8988T (cell line): ENCODE data around the gene TRIM54.

Experiments used
- DNase-seq: peaks from one replicate; pipeline ENCODE4 v3.0.0; 2011

Gene TRIM54

GRCh38 chr2:27281855-27282559, at the start of gene TRIM54:
TSS of gene TRIM54 (plus strand) at chr2:27282429. CDS start at chr2:27282732, 303 bp downstream.
- no peak for DNase-seq

DNA sequence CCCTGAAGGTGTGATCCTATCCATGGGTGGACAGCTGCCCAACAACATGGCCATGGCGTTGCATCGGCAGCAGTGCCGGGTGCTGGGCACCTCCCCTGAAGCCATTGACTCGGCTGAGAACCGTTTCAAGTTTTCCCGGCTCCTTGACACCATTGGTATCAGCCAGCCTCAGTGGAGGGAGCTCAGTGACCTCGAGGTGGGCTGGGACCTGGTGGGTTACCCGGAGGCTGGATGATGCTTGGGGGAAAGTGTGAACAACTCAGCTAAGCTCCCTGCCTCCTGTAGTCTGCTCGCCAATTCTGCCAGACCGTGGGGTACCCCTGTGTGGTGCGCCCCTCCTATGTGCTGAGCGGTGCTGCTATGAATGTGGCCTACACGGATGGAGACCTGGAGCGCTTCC, 48.9 kb upstream of the TRIM54 start:
- no peak for DNase-seq

- no peak for DNase-seq
Measured at GRCh38 chr2:27236136-27236535, 46.1 kb upstream of the TRIM54 start.

- no peak for DNase-seq
Measured at GRCh38 chr2:27236626-27237025, 45.6 kb upstream of the TRIM54 start.

DNA sequence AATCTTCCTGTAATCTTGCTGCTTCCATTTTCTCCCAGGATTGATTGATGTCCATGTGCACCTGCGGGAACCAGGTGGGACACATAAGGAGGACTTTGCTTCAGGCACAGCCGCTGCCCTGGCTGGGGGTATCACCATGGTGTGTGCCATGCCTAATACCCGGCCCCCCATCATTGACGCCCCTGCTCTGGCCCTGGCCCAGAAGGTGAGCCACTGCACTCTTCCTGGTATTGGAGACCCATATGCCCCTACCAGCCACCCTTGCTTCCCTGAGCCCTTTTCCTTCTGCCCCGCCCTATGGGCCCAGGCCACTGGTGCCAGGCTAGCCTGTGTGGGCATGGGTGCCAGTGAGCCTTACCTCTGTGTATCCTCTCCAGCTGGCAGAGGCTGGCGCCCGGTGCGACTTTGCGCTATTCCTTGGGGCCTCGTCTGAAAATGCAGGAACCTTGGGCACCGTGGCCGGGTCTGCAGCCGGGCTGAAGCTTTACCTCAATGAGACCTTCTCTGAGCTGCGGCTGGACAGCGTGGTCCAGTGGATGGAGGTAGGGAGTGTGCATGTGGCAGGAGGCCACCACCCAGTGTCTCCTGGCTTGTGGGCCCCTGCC, 44.8 kb upstream of the TRIM54 start:
- no peak for DNase-seq

GRCh38 chr2:27238976-27239375, 43.3 kb upstream of the TRIM54 start:
- DNase-seq: no peak

DNA sequence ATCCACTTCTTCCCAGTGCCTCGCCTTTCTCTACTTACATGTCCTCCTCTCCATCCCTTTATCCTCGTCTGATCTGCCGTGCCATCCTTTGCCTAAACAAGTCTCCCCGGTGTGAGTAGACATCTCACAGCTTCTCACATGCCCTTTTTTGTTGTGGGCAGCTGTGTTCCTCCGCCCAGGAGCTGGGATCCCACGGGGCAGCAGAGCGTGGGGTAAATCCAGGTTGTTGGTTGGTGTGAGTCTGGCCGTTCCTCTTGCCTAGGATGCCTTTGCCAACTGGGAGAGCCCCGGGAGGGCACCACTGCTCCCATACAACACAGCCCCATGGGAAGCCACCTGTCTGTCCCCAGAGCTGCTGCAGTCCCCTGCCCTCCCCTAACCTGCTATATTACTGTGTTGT, 41.8 kb upstream of the TRIM54 start:
- DNase-seq: no peak

DNA sequence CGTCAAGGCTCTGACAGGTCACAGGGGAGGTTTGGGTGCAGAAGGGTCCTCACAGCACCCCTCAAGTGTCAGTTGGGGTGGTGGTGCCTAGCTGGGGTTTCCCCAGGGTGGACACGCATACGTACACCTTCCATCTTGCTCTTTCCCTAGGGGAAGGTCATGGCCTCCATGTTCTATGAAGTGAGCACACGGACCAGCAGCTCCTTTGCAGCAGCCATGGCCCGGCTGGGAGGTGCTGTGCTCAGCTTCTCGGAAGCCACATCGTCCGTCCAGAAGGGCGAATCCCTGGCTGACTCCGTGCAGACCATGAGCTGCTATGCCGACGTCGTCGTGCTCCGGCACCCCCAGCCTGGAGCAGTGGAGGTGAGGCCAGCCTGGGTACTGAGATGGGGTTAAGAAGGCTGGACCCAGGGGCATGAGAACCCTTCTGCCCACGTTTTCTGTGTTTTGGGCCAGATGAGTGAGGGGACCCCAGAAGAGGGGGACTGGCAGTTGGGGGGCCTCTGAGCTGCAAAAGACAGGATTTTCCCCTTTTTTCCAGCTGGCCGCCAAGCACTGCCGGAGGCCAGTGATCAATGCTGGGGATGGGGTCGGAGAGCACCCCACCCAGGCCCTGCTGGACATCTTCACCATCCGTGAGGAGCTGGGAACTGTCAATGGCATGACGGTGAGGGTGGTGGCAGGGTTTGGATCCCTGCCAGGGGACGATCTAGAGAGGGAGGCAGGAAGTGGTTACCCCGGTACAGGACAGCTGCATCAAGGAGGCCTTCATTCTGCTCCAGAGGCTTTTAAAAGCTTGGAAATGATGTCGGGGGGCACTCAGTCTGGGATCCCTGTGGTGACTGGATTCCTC, 40.2 kb upstream of the TRIM54 start:
- no peak for DNase-seq

GRCh38 chr2:27242614-27242951, 39.6 kb upstream of the TRIM54 start:
- no peak for DNase-seq

- DNase-seq: no peak
Measured at GRCh38 chr2:27243391-27244130, 38.7 kb upstream of the TRIM54 start.

- no peak for DNase-seq
Measured at GRCh38 chr2:27245116-27245515, 37.1 kb upstream of the TRIM54 start.

GRCh38 chr2:27245626-27246025, 36.6 kb upstream of the TRIM54 start:
- DNase-seq: no peak

DNA sequence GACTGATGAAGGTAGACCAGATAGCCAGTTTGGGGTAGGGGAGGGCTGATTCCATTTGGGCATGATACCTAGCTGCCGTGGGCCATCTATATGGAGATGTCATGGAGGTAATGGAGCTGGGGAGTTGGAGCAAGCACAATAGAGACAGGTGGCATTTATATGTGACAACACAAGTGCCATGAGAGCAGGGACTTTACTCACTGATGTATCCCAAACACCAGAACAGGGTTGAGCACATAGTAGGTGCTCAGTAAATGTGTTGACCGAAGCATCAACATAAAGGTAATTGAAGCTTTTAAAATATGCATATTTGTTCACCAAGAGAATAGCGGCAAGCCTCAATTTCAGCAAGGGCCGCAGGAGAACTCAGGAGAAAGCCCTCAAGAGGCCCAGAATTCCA, 34.3 kb upstream of the TRIM54 start:
- DNase-seq: no peak

GRCh38 chr2:27249159-27249890, 32.9 kb upstream of the TRIM54 start:
- no peak for DNase-seq

DNA sequence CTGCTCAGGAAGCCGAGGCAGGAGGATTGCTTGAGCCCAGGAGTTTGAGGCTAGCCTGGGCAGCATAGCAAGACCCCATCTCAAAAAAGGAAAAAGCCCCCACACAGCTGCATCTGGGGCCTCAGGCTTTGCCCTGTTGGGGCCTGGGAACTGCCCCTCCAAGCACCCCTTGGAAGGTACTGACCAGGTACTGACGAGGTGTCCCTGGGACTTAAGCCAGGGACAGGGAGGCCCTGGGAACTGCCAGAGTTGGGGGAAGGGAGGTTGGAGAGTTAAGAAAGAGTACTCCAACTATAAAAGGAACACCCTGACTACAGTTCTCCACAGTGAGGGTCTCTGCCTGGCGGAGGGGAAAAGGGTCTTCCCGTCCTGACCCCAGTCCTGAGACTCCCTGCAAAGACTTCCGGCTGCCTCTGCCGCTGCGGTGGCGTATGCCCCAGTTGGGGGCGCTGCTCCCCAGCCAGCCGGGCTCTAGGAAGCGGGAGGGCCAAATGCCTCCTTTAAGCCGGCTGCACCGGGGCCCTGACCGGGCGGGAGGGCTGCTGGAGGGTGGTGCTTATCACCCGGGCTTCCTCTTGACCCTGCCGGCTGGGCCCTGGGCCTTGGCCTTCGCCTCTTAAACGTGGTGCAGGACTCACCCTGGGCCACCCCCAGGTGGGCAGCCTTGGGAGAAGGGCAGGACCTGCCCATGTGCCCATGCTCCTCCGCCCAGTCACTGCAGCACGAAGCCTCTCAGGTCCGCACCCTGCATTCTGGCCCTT, 32.2 kb upstream of the TRIM54 start:
- DNase-seq: peak; percentile 85

DNA sequence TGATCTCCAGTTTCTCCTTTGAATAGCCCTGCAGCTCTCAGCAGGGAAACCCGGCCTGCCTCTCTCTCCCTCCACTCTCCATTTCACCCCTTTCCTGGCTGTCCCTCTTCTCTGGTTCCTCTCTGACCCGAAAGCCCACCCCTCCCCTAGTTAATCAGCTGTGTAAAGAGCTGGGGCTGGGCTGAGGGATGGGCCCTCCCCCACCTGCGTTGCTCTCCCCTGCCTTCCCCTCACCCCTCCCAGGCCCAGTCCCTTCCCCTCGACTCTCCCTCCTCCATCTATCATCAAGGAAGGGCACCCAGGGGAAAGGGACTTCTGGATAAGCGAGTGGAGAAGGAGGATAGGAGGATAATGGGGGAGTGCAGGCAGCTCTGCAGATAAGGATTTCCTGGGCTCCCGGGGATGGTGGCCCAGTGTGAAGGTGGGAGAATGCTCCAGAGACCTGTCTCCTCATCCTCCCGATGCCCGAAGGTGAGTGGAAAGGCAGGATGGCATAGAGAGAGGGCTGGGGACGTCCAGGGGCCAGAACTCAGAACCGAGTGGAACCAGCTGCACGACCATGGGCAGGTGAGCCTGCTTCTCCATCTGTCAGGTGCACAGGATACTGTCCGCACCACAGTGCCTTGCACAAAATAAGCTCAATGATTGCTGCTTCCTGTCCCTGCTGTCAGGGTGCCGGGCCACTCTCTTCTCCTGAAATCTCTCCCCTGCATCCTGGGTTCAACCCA, 31.4 kb upstream of the TRIM54 start:
- no peak for DNase-seq

DNA sequence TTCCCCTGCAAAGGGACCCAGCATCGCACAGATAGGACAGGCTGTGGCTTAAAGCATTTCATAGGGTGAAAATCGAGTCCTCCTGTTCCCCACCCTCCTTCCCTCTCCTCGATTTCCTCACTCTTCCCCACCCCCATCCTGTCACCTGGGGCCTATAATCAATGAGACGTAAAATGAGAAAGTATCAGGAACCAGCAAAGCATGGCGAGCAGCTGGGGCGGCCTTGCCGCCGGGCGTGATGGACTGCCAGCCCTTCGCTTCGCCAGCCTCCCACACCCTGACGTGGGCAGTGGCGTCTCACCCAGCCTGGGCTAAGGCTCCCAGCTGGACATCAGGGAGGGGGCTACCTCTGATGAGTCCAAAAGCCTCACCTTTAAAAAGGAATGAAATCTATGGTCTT, 30.5 kb upstream of the TRIM54 start:
- DNase-seq: no peak

GRCh38 chr2:27255187-27255586, 27.0 kb upstream of the TRIM54 start:
- peak; percentile 20 for DNase-seq

DNA sequence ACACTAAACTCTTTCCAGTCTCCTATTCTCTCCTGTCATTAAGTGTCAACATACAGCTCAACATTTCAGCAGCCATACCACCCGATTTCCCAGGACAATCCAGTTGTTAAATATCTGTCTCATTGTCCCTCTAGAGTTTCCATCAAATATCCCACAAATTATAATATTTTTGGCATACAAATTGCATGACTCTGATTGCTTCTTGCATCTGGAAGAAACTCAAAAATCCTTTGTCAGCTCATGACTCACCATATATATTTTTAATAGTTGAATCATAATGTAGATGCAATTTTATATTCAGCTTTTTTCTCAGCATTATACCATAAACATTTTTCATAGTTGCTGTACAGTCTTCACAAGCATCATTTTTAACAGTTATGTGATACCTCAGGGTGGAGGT, 26.6 kb upstream of the TRIM54 start:
- DNase-seq: peak; percentile 6

DNA sequence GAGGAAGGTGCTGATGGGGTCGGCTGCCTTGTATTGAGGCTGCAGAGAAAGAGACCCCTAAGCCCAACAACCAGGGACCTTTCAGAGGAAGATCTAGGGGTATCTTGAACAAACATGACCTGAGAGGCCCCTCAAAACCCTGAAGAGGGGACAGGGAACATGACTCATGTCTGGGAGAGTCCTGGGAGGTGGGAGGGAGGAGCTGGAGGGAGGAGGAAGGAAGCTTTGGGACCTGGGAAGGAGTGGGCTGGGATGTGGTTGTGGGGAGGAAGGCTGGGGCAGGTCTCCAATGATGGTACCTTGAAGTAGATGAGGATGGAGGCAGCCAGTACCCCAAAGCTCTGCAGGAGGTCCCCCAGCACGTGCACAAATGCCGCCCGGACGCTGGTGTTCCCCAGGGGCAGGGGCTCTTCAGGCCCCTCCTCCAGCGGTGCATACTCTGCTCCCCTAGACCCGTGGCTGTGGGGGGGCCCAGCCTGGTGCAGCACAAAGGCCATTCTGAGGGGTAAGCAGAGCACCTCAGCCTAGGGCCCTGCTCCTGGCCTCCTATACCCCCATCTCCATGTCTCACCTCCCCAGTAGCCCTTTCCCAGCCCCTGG, 25.3 kb upstream of the TRIM54 start:
- peak; percentile 7 for DNase-seq

DNA sequence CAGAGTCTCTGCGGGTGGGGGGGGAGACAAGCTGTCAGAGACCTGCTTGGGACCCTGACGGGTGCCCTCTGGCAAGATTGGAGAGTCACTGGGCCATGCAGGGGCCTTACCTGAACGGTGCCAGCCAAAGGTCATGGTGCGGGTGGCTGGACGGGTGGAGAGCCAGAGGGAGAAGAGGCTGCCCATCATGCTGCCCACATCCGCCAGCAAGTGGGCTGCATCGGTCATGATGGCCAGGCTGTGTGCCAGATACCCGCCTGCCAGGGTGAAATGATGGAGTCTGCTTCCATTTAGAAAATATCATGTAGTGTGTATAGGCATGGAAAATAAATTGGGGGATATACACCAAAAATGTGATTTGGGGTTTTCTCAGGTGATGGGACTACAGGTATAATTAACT, 24.2 kb upstream of the TRIM54 start:
- DNase-seq: peak; percentile 6
